CD14-positive monocyte (primary cell): ENCODE results near the gene RRP12. TPM values are rescaled to one million over a fixed set of nuclear protein-coding genes. Genes with fewer than 3 reads are reported as not detected.

ENCODE experiments used
- DNase-seq, 3 donors: peaks; one replicate each; pipeline ENCODE4 v3.0.0-alpha.2; 2011 to 2022
- H2AFZ ChIP-seq: 2 replicates; pipeline ENCODE4 v1.6.0; 2012; ENCODE audit warnings: mild to moderate bottlenecking, low read depth, low read length, inconsistent platforms; ENCODE audit not compliant: insufficient read depth, poor library complexity, severe bottlenecking
- H3K27ac ChIP-seq, 2 donors: 1 replicate in 1 of 2; 2 replicates in 1 of 2; pipeline ENCODE4 v1.5.1; 2012 to 2013; ENCODE audit warnings: low read length in 2 of 2, control low read depth in 1 of 2, inconsistent platforms in 1 of 2, low read depth in 1 of 2, mild to moderate bottlenecking in 1 of 2
- H3K27me3 ChIP-seq, 2 donors: one replicate each; pipeline versions ENCODE4 v1.6.0 to v1.6.1; 2011 to 2013; ENCODE audit warnings: low read length in 2 of 2; ENCODE audit not compliant: control insufficient read depth in 2 of 2, insufficient read depth in 2 of 2
- H3K36me3 ChIP-seq, 2 donors: replicated peaks in 1 of 2; 1 replicate in 1 of 2; 2 replicates in 1 of 2; pipeline versions ENCODE4 v1.5.1 to v1.6.1; 2012 to 2013; ENCODE audit warnings: low read length in 2 of 2, control low read depth in 1 of 2, inconsistent platforms in 1 of 2, mild to moderate bottlenecking in 1 of 2; ENCODE audit not compliant: insufficient read depth in 2 of 2, control insufficient read depth in 1 of 2
- H3K4me1 ChIP-seq, 2 donors: 1 replicate in 1 of 2; 2 replicates in 1 of 2; pipeline versions ENCODE4 v1.5.1 to v1.6.1; 2012 to 2013; ENCODE audit warnings: low read length in 2 of 2, control low read depth in 1 of 2, inconsistent platforms in 1 of 2, mild to moderate bottlenecking in 1 of 2, moderate library complexity in 1 of 2; ENCODE audit not compliant: insufficient read depth in 2 of 2, control insufficient read depth in 1 of 2
- H3K4me2 ChIP-seq: replicated peaks from 2 replicates; pipeline ENCODE3; 2012; ENCODE audit warnings: low read length, moderate library complexity, mild to moderate bottlenecking; ENCODE audit not compliant: poor library complexity, severe bottlenecking; ENCODE audit errors: extremely low read depth
- H3K4me3 ChIP-seq, 3 experiments: fragments of 200-600 bp in 1 of 3; sonication (generic) in 1 of 3; replicated peaks in 1 of 3; 1 replicate in 2 of 3; 2 replicates in 1 of 3; pipeline ENCODE4 v1.5.1; 2011 to 2013; ENCODE audit warnings: low read length in 3 of 3, mild to moderate bottlenecking in 3 of 3, control low read depth in 2 of 3, low read depth in 2 of 3, inconsistent platforms in 1 of 3, moderate library complexity in 1 of 3
- H3K79me2 ChIP-seq: 2 replicates; pipeline ENCODE4 v1.6.0; 2012; ENCODE audit warnings: mild to moderate bottlenecking, control low read depth, inconsistent platforms, low read length, moderate library complexity; ENCODE audit not compliant: insufficient read depth
- H3K9ac ChIP-seq: 2 replicates; pipeline ENCODE4 v1.6.0; 2017; ENCODE audit warnings: low read length, mild to moderate bottlenecking; ENCODE audit not compliant: insufficient read depth, poor library complexity, severe bottlenecking
- H3K9me3 ChIP-seq, 2 donors: replicated peaks in 1 of 2; 1 replicate in 1 of 2; 2 replicates in 1 of 2; pipeline versions ENCODE4 v1.5.1 to v1.6.1; 2012 to 2013; ENCODE audit warnings: low read length in 2 of 2, control low read depth in 1 of 2; ENCODE audit not compliant: control insufficient read depth in 1 of 2, insufficient read depth in 1 of 2
- H4K20me1 ChIP-seq: 2 replicates; pipeline ENCODE4 v1.6.0; 2012; ENCODE audit warnings: mild to moderate bottlenecking, low read length, control low read depth, moderate library complexity; ENCODE audit not compliant: insufficient read depth
- H3K27ac Mint-ChIP-seq, 7 donors: one replicate each; pipeline ENCODE4 v1.8.0; 2020; ENCODE audit warnings: mild to moderate bottlenecking in 7 of 7, mixed read lengths in 7 of 7, moderate library complexity in 6 of 7, inconsistent platforms in 2 of 7
- H3K27me3 Mint-ChIP-seq, 3 donors: one replicate each; pipeline ENCODE4 v1.8.0; 2021 to 2022; ENCODE audit warnings: low read depth in 3 of 3, mild to moderate bottlenecking in 3 of 3, mixed read lengths in 3 of 3, moderate library complexity in 3 of 3, inconsistent platforms in 1 of 3
- H3K36me3 Mint-ChIP-seq, 2 donors: one replicate each; pipeline ENCODE4 v1.8.0; 2020; ENCODE audit warnings: mixed read lengths in 2 of 2, inconsistent platforms in 1 of 2, mild to moderate bottlenecking in 1 of 2
- H3K4me1 Mint-ChIP-seq: one replicate; pipeline ENCODE4 v1.8.0; 2020; ENCODE audit warnings: mild to moderate bottlenecking, mixed read lengths
- H3K4me3 Mint-ChIP-seq, 2 donors: one replicate each; pipeline ENCODE4 v1.8.0; 2020; ENCODE audit warnings: mild to moderate bottlenecking in 2 of 2, mixed read lengths in 2 of 2, moderate library complexity in 1 of 2
- H3K9me3 Mint-ChIP-seq, 7 donors: one replicate each; pipeline ENCODE4 v1.8.0; 2020 to 2022; ENCODE audit warnings: mixed read lengths in 7 of 7, mild to moderate bottlenecking in 6 of 7, moderate library complexity in 6 of 7, inconsistent platforms in 2 of 7
- CTCF ChIP-seq: fragments of 200-600 bp; IDR thresholded peaks from one replicate; pipeline ENCODE4 v1.8.0; 2022; ENCODE audit warnings: antibody characterized with exemption, mild to moderate bottlenecking
- WGBS: methylation state at CpG from one replicate; pipeline ENCODE4 v1.1.5; 2013; ENCODE audit warnings: missing lambda C conversion rate; ENCODE audit not compliant: insufficient coverage; 5-methylcytosine and 5-hydroxymethylcytosine counted together
- intact Hi-C, 2 donors: fragments of 100-400 bp; cut with micrococcal nuclease; formaldehyde crosslinking; loops; one replicate each; pipeline versions ENCODE4 v1.15.0 to v1.15.1; 2023
- polyA plus RNA-seq, 3 donors: library from polyadenylated mRNA; depleted of rRNA in 1 of 3; unstranded in 2 of 3; stranded (reverse) in 1 of 3; fragments of 300-500 nt in 2 of 3; fragments of >200 nt in 1 of 3; fragmentation: Illumina TruSeq in 2 of 3; gene quantifications; 1 replicate in 2 of 3; 2 replicates in 1 of 3; pipeline ENCODE4 v1.2.3, GENCODE V29; 2012 to 2021

The RRP12 gene
- polyA plus RNA-seq, 3 donors = 31.0 to 98.7 (median 44.3) TPM

GRCh38 chr10:97427571-97428179 lies 26.5 kb upstream of the RRP12 start:
- Mint-ChIP-seq H3K36me3 (peaks cover 33 to 42% of the 10 kb centered on the region in 2 donors), H3K27me3 (no peaks in the 10 kb centered on the region), H3K27ac (peak overlapping the region; percentile 77 to 95 (median 89)), H3K4me3 (peak overlapping the region; percentile 85 to 90), H3K9me3 (peaks cover 0 to 3% (median 0%) of the 10 kb centered on the region in 7 donors), H3K4me1 (peaks cover 49% of the 10 kb centered on the region)
- H3K27ac ChIP-seq = peak overlapping the region; percentile 75 to 92
- intact Hi-C loops = loop anchor here in 1 of 2 donors (2.0 to 5.0 kb wide), 2 partner anchors 15 to 95 kb away; partner anchors contain the start of gene FRAT2
- peak overlapping the region; percentile 80 to 96 (median 82) for H3K4me3 ChIP-seq
- no peaks in the 10 kb centered on the region for H3K27me3 ChIP-seq
- DNase-seq = peak in 1 of 3 donors; percentile 52
- peaks cover 43% of the 10 kb centered on the region for H4K20me1 ChIP-seq
- peak overlapping the region; percentile 81 for H3K9ac ChIP-seq
- no peak overlapping the region for H2AFZ ChIP-seq
- peaks cover 70% of the 10 kb centered on the region for H3K79me2 ChIP-seq
- 68% methylated on average over 6 of the region's 9 CpGs for WGBS
- TF ChIP-seq CTCF = no peak
- H3K9me3 ChIP-seq = no peaks in the 10 kb centered on the region
- peaks cover 60 to 65% of the 10 kb centered on the region in 2 donors for H3K4me1 ChIP-seq
- H3K4me2 ChIP-seq = peak overlapping the region; percentile 86
- peaks cover 26 to 31% of the 10 kb centered on the region in 2 donors for H3K36me3 ChIP-seq

GRCh38 chr10:97426776-97427570 lies 25.8 kb upstream of the RRP12 start:
- Histone ChIP-seq H3K36me3 (peaks cover 23 to 27% of the 10 kb centered on the region in 2 donors), H3K9ac (peak overlapping the region; percentile 81), H3K4me3 (peak overlapping the region; percentile 80 to 96 (median 82)), H3K4me2 (peak overlapping the region; percentile 86), H4K20me1 (peaks cover 41% of the 10 kb centered on the region), H2AFZ (peak overlapping the region; percentile 67), H3K27ac (peak overlapping the region; percentile 75 to 92), H3K9me3 (no peaks in the 10 kb centered on the region), H3K4me1 (peaks cover 67 to 72% of the 10 kb centered on the region in 2 donors), H3K79me2 (peaks cover 71% of the 10 kb centered on the region), H3K27me3 (no peaks in the 10 kb centered on the region)
- Mint-ChIP-seq H3K27me3 (no peaks in the 10 kb centered on the region), H3K27ac (peak overlapping the region; percentile 77 to 95 (median 90)), H3K36me3 (peaks cover 30 to 38% of the 10 kb centered on the region in 2 donors), H3K4me3 (peak overlapping the region; percentile 85 to 90), H3K9me3 (peaks cover 0 to 3% (median 0%) of the 10 kb centered on the region in 7 donors), H3K4me1 (peaks cover 54% of the 10 kb centered on the region)
- no peak for TF ChIP-seq CTCF
- no peak for DNase-seq
- intact Hi-C loops = loop anchor here in 1 of 2 donors (5.0 kb wide), 1 partner anchor 95 kb away; the partner anchor contains the start of gene FRAT2
- 26% methylated on average over 15 of the region's 34 CpGs for WGBS
